Measurements from ENCODE around the gene ADAMTS10.

Gene ADAMTS10

GRCh38 chr19:8580710-8581281, 29.7 kb downstream of the ADAMTS10 start:
- TF ChIP-seq CTCF (IDR thresholded peaks at IDR 0.05): peak; percentile 100

- TF ChIP-seq CTCF (IDR thresholded peaks at IDR 0.05): peak; percentile 99
Observed at GRCh38 chr19:8578642-8579265, 31.8 kb downstream of the ADAMTS10 start.

GRCh38 chr19:8577741-8578140, 32.8 kb downstream of the ADAMTS10 start:
- TF ChIP-seq CTCF (IDR thresholded peaks at IDR 0.05): no peak

- no peak for TF ChIP-seq CTCF (IDR thresholded peaks at IDR 0.05)
Observed at GRCh38 chr19:8577247-8577646, 33.3 kb downstream of the ADAMTS10 start, which contains the start of gene MYO1F. MYO1F (minus strand) TSS chr19:8577442; CDS start chr19:8577309, 133 bp downstream.

- no peak for TF ChIP-seq CTCF (IDR thresholded peaks at IDR 0.05)
Observed at GRCh38 chr19:8576273-8576993, 34.1 kb downstream of the ADAMTS10 start.

GRCh38 chr19:8575467-8575997, 35.0 kb downstream of the ADAMTS10 start:
- TF ChIP-seq CTCF (IDR thresholded peaks at IDR 0.05): no peak

- TF ChIP-seq CTCF (IDR thresholded peaks at IDR 0.05): no peak
Observed at GRCh38 chr19:8573316-8573715, 37.2 kb downstream of the ADAMTS10 start.
